GM12878 (cell line): Measurements from ENCODE around the gene RAB3IL1.

Experiments used
- CBX5 ChIP-seq: sonication (generic); IDR thresholded peaks from 2 replicates; pipeline ENCODE4 v1.6.1; 2016; ENCODE audit warnings: low read depth, moderate library complexity, mild to moderate bottlenecking, inconsistent platforms
- POLR2AphosphoS5 ChIP-seq: IDR thresholded peaks from 2 replicates; pipeline ENCODE4 v1.6.1; 2011; ENCODE audit warnings: mild to moderate bottlenecking, low read length, inconsistent platforms
- RUNX3 ChIP-seq: IDR thresholded peaks from 2 replicates; pipeline ENCODE4 v1.6.1; 2012; ENCODE audit warnings: low read length, inconsistent platforms
- ZNF274 ChIP-seq: IDR thresholded peaks from one replicate; pipeline ENCODE4 v1.8.0; 2011; ENCODE audit not compliant: insufficient read length, insufficient read depth

DNA sequence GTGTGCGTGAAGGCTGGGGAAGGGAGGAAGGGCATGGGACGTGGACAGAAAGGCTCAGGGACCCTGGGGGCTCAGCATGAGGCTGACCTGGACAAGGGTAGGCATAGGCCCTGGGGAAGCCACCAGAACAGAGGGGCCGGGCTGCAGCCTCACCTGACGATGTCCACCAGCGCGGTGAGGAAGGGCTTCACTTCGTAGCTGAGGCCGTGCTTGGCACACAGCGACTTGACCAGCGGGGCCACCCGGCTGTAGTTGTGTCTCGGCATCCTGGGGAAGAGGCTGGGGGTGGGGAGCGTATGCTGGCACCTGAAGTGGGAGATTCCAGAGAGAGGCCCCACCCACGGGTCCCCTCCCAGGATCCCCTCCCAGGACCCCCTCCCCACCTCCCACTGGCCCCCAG, 41.7 kb downstream of the RAB3IL1 start:
- TF ChIP-seq POLR2AphosphoS5 (no peak), ZNF274 (no peak), RUNX3 (no peak), CBX5 (no peak)
